Endothelial cell of hepatic sinusoid (primary cell): ENCODE measurements around the gene TTC21A.

Source experiments
- in situ Hi-C: cut with HindIII; loops from 2 replicates; pipeline ENCODE4 v1.10.0; 2017; ENCODE audit warnings: low sequenced_read_pairs

The TTC21A gene

GRCh38 chr3:39115870-39116269, 8.4 kb downstream of the TTC21A start:
- in situ Hi-C loops: loop anchor here (5.0 kb wide), 3 partner anchors 49 to 166 kb away; partner anchors contain the start of gene CX3CR1

GRCh38 chr3:39118079-39118478, 10.6 kb downstream of the TTC21A start:
- in situ Hi-C loops: loop anchor here (5.0 kb wide), 3 partner anchors 51 to 164 kb away; partner anchors contain the start of gene CX3CR1

GRCh38 chr3:39118931-39119660, 11.6 kb downstream of the TTC21A start:
- in situ Hi-C loops: loop anchor here (5.0 kb wide), 3 partner anchors 52 to 163 kb away; partner anchors contain the start of gene CX3CR1

GRCh38 chr3:39121621-39122020, 14.1 kb downstream of the TTC21A start:
- in situ Hi-C loops: no loop called here

- in situ Hi-C loops: no loop called here
These were observed 15.3 kb downstream of the TTC21A start for GRCh38 chr3:39122813-39123212.

GRCh38 chr3:39124876-39125840, 17.7 kb downstream of the TTC21A start:
- in situ Hi-C loops: no loop called here

- in situ Hi-C loops: no loop called here
These were observed 18.5 kb downstream of the TTC21A start for GRCh38 chr3:39125841-39126500.

- in situ Hi-C loops: no loop called here
These were observed 19.1 kb downstream of the TTC21A start for GRCh38 chr3:39126532-39127071.

GRCh38 chr3:39127269-39127907, 19.9 kb downstream of the TTC21A start:
- in situ Hi-C loops: no loop called here

- in situ Hi-C loops: no loop called here
These were observed 20.4 kb downstream of the TTC21A start for GRCh38 chr3:39127908-39128304.

GRCh38 chr3:39128951-39129350, 21.5 kb downstream of the TTC21A start:
- in situ Hi-C loops: no loop called here

- in situ Hi-C loops: no loop called here
These were observed 22.5 kb downstream of the TTC21A start for GRCh38 chr3:39130026-39130425.

- in situ Hi-C loops: no loop called here
These were observed 23.3 kb downstream of the TTC21A start for GRCh38 chr3:39130693-39131265.

- in situ Hi-C loops: no loop called here
These were observed 24.9 kb downstream of the TTC21A start for GRCh38 chr3:39132096-39133092.

- in situ Hi-C loops: no loop called here
These were observed 25.6 kb downstream of the TTC21A start for GRCh38 chr3:39133093-39133490.

- in situ Hi-C loops: no loop called here
These were observed 26.3 kb downstream of the TTC21A start for GRCh38 chr3:39133822-39134221.

GRCh38 chr3:39134305-39134704, 26.8 kb downstream of the TTC21A start:
- in situ Hi-C loops: no loop called here

GRCh38 chr3:39135170-39135805, 27.8 kb downstream of the TTC21A start:
- in situ Hi-C loops: no loop called here
